ENCODE data around the gene TRIM36. TPM values are rescaled to one million over a fixed set of nuclear protein-coding genes. Genes with fewer than 3 reads are reported as not detected.

TRIM36 gene
- polyA plus RNA-seq, 4 donors = 2.4 to 3.4 (median 2.7) TPM

- no peak for DNase-seq (ENCODE audit: low read depth in 4 of 4, low spot score in 2 of 4)
Measured at GRCh38 chr5:115084246-115084793, 85.4 kb downstream of the TRIM36 start.

DNA sequence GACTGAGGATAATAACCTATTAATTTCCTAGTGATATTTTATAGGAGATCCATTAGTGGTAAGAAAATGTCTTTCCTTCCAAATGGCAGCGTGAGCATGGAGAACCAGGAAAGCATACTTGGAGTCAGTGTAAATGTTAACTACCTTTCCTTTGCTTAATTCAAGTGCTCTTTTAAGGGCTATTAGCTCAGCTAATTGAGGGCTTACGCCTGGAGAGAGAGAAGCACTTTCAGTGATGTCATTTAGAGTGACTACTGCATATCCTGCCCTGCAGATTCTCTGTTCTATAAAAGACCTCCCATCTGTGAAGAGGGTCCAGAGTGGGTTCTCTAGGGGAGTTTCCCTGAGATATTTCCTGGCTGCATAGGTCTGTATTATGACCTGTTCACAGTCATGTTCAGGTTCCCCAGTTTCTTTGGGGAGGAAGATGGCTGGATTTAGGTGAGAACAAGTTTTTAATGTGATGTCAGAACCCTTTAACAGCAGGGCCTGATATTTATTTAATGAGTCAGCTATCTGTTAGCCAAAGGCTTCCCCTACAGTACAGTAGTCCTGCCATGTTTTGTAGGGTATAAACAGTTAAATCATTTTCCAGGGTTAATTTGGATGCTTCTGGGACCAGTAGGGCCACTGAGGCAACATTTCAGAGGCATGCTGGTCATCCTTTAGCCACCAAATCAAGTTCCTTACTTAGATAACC, 89.6 kb downstream of the TRIM36 start:
- DNase-seq (ENCODE audit: low read depth in 4 of 4, low spot score in 2 of 4) = no peak

Other genes with a start within 250 kb of the TRIM36 start
- gene PGGT1B, start 93.0 kb upstream of the TRIM36 start, polyA plus RNA-seq (ENCODE audit: insufficient read length in 4 of 4) = 10 to 100 TPM; 28.1 to 36.5 (median 31.3) TPM
- gene CCDC112, start 126.7 kb upstream of the TRIM36 start, polyA plus RNA-seq (ENCODE audit: insufficient read length in 4 of 4) = 10 to 100 TPM; 14.5 to 17.7 (median 17.3) TPM

Data from left renal cortex interstitium (tissue), 4 donors.